Neural cell (in vitro differentiated cells): ENCODE data around the gene KLK7. TPM values are rescaled to one million over a fixed set of nuclear protein-coding genes. Genes with fewer than 3 reads are reported as not detected.
"Not testable (repeated sequence)": the region's sequence is repeated elsewhere in the genome, so short reads cannot be mapped to it uniquely, and the experiment has no call there.

ENCODE experiments used
- H2AFZ ChIP-seq: fragments of 200-600, 300-800 bp; sonication (generic), shearing (Covaris generic); 2 replicates; pipeline ENCODE4 v1.6.0; 2014; ENCODE audit warnings: low read depth, mild to moderate bottlenecking, antibody characterized with exemption, low read length, moderate library complexity
- H3F3A ChIP-seq: fragments of 200-600 bp; shearing (Covaris generic); 2 replicates; pipeline ENCODE4 v1.6.1; 2016; ENCODE audit warnings: mild to moderate bottlenecking, moderate library complexity, mixed read lengths, antibody characterized with exemption, low read length; ENCODE audit not compliant: insufficient read depth, poor library complexity, severe bottlenecking
- H3K27ac ChIP-seq: fragments of 200-600, 300-800 bp; sonication (generic), shearing (Covaris generic); 2 replicates; pipeline ENCODE4 v1.5.1; 2014; ENCODE audit warnings: mild to moderate bottlenecking, low read length, moderate library complexity
- H3K27me3 ChIP-seq: fragments of 300-800, 200-600 bp; sonication (generic), shearing (Covaris generic); 2 replicates; pipeline ENCODE4 v1.6.0; 2014; ENCODE audit warnings: mild to moderate bottlenecking, low read depth, low read length, moderate library complexity; ENCODE audit not compliant: insufficient read depth
- H3K36me3 ChIP-seq: fragments of 300-800, 200-600 bp; sonication (generic), shearing (Covaris generic); 2 replicates; pipeline ENCODE4 v1.5.1; 2014; ENCODE audit warnings: mild to moderate bottlenecking, antibody characterized with exemption, low read length, moderate library complexity; ENCODE audit not compliant: insufficient read depth
- H3K4me2 ChIP-seq: fragments of 300-800, 200-600 bp; sonication (generic), shearing (Covaris generic); 2 replicates; pipeline ENCODE4 v1.6.0; 2014; ENCODE audit warnings: mild to moderate bottlenecking, low read length
- H3K4me3 ChIP-seq: fragments of 300-800, 200-600 bp; sonication (generic), shearing (Covaris generic); 2 replicates; pipeline ENCODE4 v1.5.1; 2014; ENCODE audit warnings: mild to moderate bottlenecking, low read length, moderate library complexity
- H3K79me2 ChIP-seq: fragments of 200-600 bp; shearing (Covaris generic); replicated peaks from 2 replicates; pipeline ENCODE4 v1.6.0; 2014; ENCODE audit warnings: mild to moderate bottlenecking, low read length, moderate library complexity; ENCODE audit not compliant: insufficient read depth
- H3K9ac ChIP-seq: fragments of 300-800, 200-600 bp; sonication (generic), shearing (Covaris generic); 2 replicates; pipeline ENCODE4 v1.6.1; 2016; ENCODE audit warnings: mild to moderate bottlenecking, low read length, mixed read lengths
- H3K9me2 ChIP-seq: fragments of 200-600 bp; shearing (Covaris generic); 2 replicates; pipeline ENCODE4 v1.6.1; 2016; ENCODE audit warnings: mild to moderate bottlenecking, low read length, mixed read lengths; ENCODE audit not compliant: insufficient read depth
- H3K9me3 ChIP-seq: fragments of 200-600, 300-800 bp; sonication (generic), shearing (Covaris generic); 2 replicates; pipeline ENCODE4 v1.6.1; 2016; ENCODE audit warnings: mild to moderate bottlenecking, mixed run types, low read length, moderate library complexity, mixed read lengths
- H4K20me1 ChIP-seq: fragments of 200-600 bp; shearing (Covaris generic); 2 replicates; pipeline ENCODE4 v1.6.1; 2016; ENCODE audit warnings: mild to moderate bottlenecking, mixed run types; ENCODE audit not compliant: insufficient read depth
- CTCF ChIP-seq: fragments of 450-650 bp; IDR thresholded peaks from 2 replicates; pipeline ENCODE4 v1.5.1; 2014; ENCODE audit warnings: antibody characterized with exemption, mild to moderate bottlenecking, moderate library complexity; ENCODE audit not compliant: poor library complexity, severe bottlenecking
- EP300 ChIP-seq: fragments of 450-650 bp; conservative IDR thresholded peaks from 2 replicates; pipeline ENCODE4 v1.6.1; 2014; ENCODE audit warnings: antibody characterized with exemption, mild to moderate bottlenecking, moderate library complexity; ENCODE audit not compliant: poor library complexity, severe bottlenecking
- EZH2 ChIP-seq: fragments of 200-600, 300-800 bp; shearing (Covaris generic), sonication (generic); IDR thresholded peaks from 2 replicates; pipeline ENCODE4 v1.6.1; 2014; ENCODE audit warnings: antibody characterized with exemption, low read length, borderline replicate concordance, mild to moderate bottlenecking; ENCODE audit not compliant: insufficient read depth, poor library complexity, severe bottlenecking
- MXI1 ChIP-seq: fragments of 450-650 bp; conservative IDR thresholded peaks from 2 replicates; pipeline ENCODE4 v1.6.1; 2014; ENCODE audit warnings: antibody characterized with exemption, mild to moderate bottlenecking; ENCODE audit not compliant: poor library complexity, severe bottlenecking
- POLR2AphosphoS5 ChIP-seq: IDR thresholded peaks from 2 replicates; pipeline ENCODE4 v1.6.1; 2012
- RAD21 ChIP-seq: fragments of 450-650 bp; conservative IDR thresholded peaks from 2 replicates; pipeline ENCODE4 v1.6.1; 2014; ENCODE audit warnings: antibody characterized with exemption, mild to moderate bottlenecking, moderate library complexity
- SMC3 ChIP-seq: fragments of 450-650 bp; conservative IDR thresholded peaks from 2 replicates; pipeline ENCODE4 v1.6.1; 2014; ENCODE audit warnings: antibody characterized with exemption, mild to moderate bottlenecking, moderate library complexity; ENCODE audit not compliant: poor library complexity
- TAF1 ChIP-seq: IDR thresholded peaks from 2 replicates; pipeline ENCODE4 v1.6.1; 2012; ENCODE audit warnings: low read depth
- polyA plus RNA-seq: library from polyadenylated mRNA; depleted of rRNA; stranded (reverse); fragments of >200 nt; gene quantifications from 2 replicates; pipeline ENCODE4 v1.2.3, GENCODE V29; 2014
- TF ChIP-seq, protein P1 (sequence below): IDR thresholded peaks from 2 replicates; pipeline ENCODE4 v1.6.1; 2012; ENCODE audit warnings: borderline replicate concordance

Gene KLK7
- polyA plus RNA-seq, 1 donor from 2014 or later: not detected

DNA sequence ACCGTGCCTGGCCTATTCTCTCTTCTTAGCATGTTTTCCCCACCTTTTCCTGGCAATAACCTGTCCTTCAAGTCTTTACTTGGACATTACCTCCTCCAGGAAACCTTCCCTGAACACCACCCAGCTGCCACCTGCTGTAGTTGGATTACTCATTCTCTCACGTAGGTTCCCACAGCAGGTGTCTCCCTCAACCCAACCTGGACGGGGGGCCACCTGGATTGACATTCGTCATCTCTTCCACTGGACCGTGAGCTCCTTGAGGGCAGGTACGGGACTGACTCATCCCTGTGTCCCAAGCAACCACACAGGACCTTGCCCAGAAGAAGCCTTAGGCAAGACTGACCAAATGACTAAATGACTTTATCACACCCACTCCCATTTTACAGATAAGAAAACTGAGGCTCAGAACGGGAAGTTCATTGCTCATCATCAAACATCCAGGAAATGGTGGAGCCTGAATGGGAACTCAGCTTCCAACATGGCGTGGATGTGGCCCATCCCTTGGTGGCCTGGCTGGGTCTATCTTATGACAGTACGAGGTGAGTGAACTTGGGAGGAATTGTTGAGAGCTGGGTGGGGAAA is 10.8 kb downstream of the KLK7 start:
- Histone ChIP-seq H3K9me2 (no peaks in the 10 kb centered on the region), H3K36me3 (no peaks in the 10 kb centered on the region), H4K20me1 (no peaks in the 10 kb centered on the region), H3F3A (no peaks in the 10 kb centered on the region), H3K9ac (no peak overlapping the region), H2AFZ (no peak overlapping the region), H3K79me2 (no peaks in the 10 kb centered on the region), H3K27ac (no peak overlapping the region), H3K9me3 (no peaks in the 10 kb centered on the region), H3K4me3 (no peak overlapping the region), H3K4me2 (no peak overlapping the region), H3K27me3 (no peaks in the 10 kb centered on the region)
- TF ChIP-seq POLR2AphosphoS5 (no peak), TAF1 (no peak), RAD21 (no peak), CTCF (no peak), EZH2 (no peak), SMC3 (no peak)
- TF ChIP-seq, protein P1, sequence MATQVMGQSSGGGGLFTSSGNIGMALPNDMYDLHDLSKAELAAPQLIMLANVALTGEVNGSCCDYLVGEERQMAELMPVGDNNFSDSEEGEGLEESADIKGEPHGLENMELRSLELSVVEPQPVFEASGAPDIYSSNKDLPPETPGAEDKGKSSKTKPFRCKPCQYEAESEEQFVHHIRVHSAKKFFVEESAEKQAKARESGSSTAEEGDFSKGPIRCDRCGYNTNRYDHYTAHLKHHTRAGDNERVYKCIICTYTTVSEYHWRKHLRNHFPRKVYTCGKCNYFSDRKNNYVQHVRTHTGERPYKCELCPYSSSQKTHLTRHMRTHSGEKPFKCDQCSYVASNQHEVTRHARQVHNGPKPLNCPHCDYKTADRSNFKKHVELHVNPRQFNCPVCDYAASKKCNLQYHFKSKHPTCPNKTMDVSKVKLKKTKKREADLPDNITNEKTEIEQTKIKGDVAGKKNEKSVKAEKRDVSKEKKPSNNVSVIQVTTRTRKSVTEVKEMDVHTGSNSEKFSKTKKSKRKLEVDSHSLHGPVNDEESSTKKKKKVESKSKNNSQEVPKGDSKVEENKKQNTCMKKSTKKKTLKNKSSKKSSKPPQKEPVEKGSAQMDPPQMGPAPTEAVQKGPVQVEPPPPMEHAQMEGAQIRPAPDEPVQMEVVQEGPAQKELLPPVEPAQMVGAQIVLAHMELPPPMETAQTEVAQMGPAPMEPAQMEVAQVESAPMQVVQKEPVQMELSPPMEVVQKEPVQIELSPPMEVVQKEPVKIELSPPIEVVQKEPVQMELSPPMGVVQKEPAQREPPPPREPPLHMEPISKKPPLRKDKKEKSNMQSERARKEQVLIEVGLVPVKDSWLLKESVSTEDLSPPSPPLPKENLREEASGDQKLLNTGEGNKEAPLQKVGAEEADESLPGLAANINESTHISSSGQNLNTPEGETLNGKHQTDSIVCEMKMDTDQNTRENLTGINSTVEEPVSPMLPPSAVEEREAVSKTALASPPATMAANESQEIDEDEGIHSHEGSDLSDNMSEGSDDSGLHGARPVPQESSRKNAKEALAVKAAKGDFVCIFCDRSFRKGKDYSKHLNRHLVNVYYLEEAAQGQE: no peak

- H3K9me2 ChIP-seq, H2AFZ ChIP-seq, H3K4me3 ChIP-seq: not testable (repeated sequence)
Observed at GRCh38 chr19:50969810-50970209, 13.9 kb downstream of the KLK7 start.

GRCh38 chr19:50969413-50969760 is 14.3 kb downstream of the KLK7 start, which contains the start of gene KLK6:
KLK6 (minus strand) TSS chr19:50969591; CDS start chr19:50968104, 1,487 bp downstream.
- H3K9ac ChIP-seq: no peak within 1 kb of the TSS
- TF ChIP-seq MXI1 (no peak), RAD21 (no peak), EP300 (no peak), POLR2AphosphoS5 (no peak), SMC3 (no peak), TAF1 (no peak), EZH2 (no peak), CTCF (no peak)
- TF ChIP-seq, protein P1: no peak
- no peak within 1 kb of the TSS for H2AFZ ChIP-seq
- H4K20me1 ChIP-seq: no peaks in the 10 kb centered on the region
- H3F3A ChIP-seq: no peaks in the 10 kb centered on the region
- no peak within 1 kb of the TSS for H3K27ac ChIP-seq
- H3K4me3 ChIP-seq: no peak within 1 kb of the TSS
- H3K9me2 ChIP-seq: no peaks in the 10 kb centered on the region
- no peaks in the 10 kb centered on the region for H3K79me2 ChIP-seq
- H3K4me2 ChIP-seq: no peak within 1 kb of the TSS
- H3K9me3 ChIP-seq: no peaks in the 10 kb centered on the region
- H3K27me3 ChIP-seq: no peaks in the 10 kb centered on the region
- no peaks in the 10 kb centered on the region for H3K36me3 ChIP-seq

More at GRCh38 chr19:50969810-50970209, 13.9 kb downstream of the KLK7 start:
- not testable (repeated sequence) for H4K20me1 ChIP-seq, H3K27ac ChIP-seq, H3K9me3 ChIP-seq, H3K9ac ChIP-seq, H3F3A ChIP-seq, H3K4me2 ChIP-seq, H3K36me3 ChIP-seq, H3K79me2 ChIP-seq, H3K27me3 ChIP-seq
